ENCODE data around the gene SHMT1. TPM values are rescaled to one million over a fixed set of nuclear protein-coding genes. Genes with fewer than 3 reads are reported as not detected.

SHMT1 gene
- total RNA-seq: 3.9 and 6.8 TPM in 2 replicates

DNA sequence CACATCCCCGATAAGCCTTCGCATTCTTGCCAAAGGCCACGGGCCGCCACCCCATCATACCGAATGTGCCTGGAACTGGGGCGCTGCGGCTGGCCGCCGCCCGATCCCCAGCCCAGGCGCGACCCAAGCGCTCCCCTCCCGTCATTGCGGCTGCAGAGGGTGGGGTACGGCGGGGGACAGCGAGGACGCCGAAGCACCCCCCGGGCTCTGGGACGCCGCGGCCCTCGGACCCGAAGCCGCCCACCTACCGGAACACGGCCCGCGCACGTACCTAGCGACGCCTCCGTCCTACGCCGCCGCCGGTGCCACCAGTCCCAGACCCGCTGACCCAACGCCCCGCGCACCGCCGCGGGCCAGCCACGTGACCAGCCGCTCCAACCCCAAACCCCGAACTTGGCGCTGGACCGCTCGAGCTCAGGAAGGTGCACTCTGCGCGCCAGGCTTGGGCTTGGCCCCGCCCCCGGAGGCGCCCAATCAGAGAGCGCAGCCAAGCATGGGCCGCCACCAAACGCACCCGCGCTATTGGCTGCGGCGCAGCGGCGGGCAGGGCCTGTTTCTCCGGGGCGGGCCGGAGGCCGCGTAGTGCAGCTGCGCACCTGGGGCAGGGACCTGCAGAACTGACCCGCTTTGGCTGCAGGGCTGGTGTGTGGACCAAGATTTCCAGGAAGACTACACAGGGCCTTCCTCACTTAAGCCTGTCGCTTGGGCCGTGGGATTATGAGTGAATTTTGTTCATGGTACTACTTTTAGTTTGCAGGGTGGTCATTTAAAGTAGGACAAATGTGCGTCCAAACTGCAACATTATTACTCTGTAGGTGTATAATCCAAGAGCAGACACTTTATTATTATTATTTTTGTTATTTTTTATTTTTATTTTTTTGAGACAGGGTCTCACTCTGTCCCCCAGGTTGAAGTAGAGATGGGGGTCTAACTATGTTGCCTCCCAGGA is at the start of gene SHMT1:
Gene SHMT1 (minus strand): TSS at position 450 of the 949 bp plus-strand sequence. CDS start 7,569 bp downstream, outside the sequence.

GRCh38 chr17:18377437-18378204 is 14.3 kb upstream of the SHMT1 start, which contains the start of gene EVPLL:
Gene EVPLL, plus strand, starts transcription at chr17:18377778. Its CDS starts 3,160 bp downstream, at chr17:18380938.

GRCh38 chr17:18314731-18315561 is 48.4 kb downstream of the SHMT1 start, which contains the start of the genes SMCR8 and TOP3A:
Gene SMCR8, plus strand, starts transcription at chr17:18315293. Its CDS starts 497 bp downstream, at chr17:18315790.
Gene TOP3A, minus strand, starts transcription at chr17:18314994. Its CDS starts 216 bp downstream, at chr17:18314778.

Other genes with a start within 250 kb of the SHMT1 start
- gene ALKBH5, start 179.7 kb downstream of the SHMT1 start, total RNA-seq: 129 TPM in 2 replicates
- gene LLGL1, start 137.9 kb downstream of the SHMT1 start, total RNA-seq: 49.6 and 50.1 TPM in 2 replicates
- gene FLII, start 104.8 kb downstream of the SHMT1 start, total RNA-seq: 175 and 363 TPM in 2 replicates
- gene MIEF2, start 102.9 kb downstream of the SHMT1 start, total RNA-seq: 19.9 and 20.5 TPM in 2 replicates
- gene TOP3A, start 48.6 kb downstream of the SHMT1 start, total RNA-seq: 26.4 and 33.2 TPM in 2 replicates
- gene SMCR8, start 48.3 kb downstream of the SHMT1 start, total RNA-seq: 18.1 and 28.1 TPM in 2 replicates
- gene EVPLL, start 14.2 kb upstream of the SHMT1 start, total RNA-seq: not detected in 2 replicates
- not detected in 2 replicates for gene LGALS9C, start 113.2 kb upstream of the SHMT1 start, total RNA-seq

Measured in smooth muscle cell of the umbilical artery (primary cell).